ENCODE data around the gene SLC39A1.

The SLC39A1 gene

DNA sequence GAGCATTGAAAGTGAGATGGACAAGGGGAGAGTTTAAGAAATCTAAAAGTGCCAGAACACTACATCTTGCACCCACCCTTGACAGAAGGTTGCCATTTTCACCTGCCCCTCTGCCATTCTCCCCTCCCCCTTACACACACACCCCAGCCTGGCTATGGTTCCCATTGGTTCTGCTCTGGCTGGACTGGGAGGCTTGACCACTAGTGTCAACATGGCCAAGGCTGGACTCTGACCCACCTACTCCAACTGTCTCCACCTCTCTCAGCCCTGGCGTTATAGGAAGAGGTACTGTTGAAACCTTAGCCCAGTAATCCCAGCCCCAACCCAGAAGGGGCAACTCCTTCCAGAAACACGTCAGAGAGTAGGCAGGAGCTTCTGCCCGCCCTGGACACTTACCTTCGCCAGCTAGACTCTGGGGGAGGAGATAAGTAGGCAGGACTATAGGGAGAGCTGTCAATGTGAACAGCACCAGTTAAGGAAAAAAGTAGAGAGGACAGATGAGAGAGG, 9.4 kb downstream of the SLC39A1 start:
- Histone ChIP-seq H3K27me3 (ENCODE audit: insufficient read depth, low read length, poor library complexity) (no peaks in the 10 kb centered on the region), H3K4me3 (ENCODE audit: low read depth in 1 of 2, low read length in 2 of 2) (no peak overlapping the region), H3K79me2 (ENCODE audit: insufficient read depth, low read length) (peaks cover 62% of the 10 kb centered on the region), H3K27ac (ENCODE audit: low read length) (0 out of 2 replicates have a peak overlapping the region, but pooled peaks have one; percentile 19), H3K36me3 (ENCODE audit: insufficient read depth, low read length) (peaks cover 63% of the 10 kb centered on the region), H3K4me1 (ENCODE audit: insufficient read depth, low read length) (peaks cover 29% of the 10 kb centered on the region), H3K9ac (ENCODE audit: low read depth, low read length) (no peak overlapping the region; the same call in 1 of the 2 replicates), H2AFZ (ENCODE audit: low read depth, low read length) (no peak overlapping the region), H3K4me2 (ENCODE audit: insufficient read depth, low read length) (no peak overlapping the region), H3K9me3 (ENCODE audit: insufficient read depth, low read length, severe bottlenecking) (no peaks in the 10 kb centered on the region), H4K20me1 (ENCODE audit: insufficient read depth, low read length) (peaks cover 57% of the 10 kb centered on the region)
- ATAC-seq (ENCODE audit: insufficient read depth, low read depth): no peak
- TF ChIP-seq, protein P1, sequence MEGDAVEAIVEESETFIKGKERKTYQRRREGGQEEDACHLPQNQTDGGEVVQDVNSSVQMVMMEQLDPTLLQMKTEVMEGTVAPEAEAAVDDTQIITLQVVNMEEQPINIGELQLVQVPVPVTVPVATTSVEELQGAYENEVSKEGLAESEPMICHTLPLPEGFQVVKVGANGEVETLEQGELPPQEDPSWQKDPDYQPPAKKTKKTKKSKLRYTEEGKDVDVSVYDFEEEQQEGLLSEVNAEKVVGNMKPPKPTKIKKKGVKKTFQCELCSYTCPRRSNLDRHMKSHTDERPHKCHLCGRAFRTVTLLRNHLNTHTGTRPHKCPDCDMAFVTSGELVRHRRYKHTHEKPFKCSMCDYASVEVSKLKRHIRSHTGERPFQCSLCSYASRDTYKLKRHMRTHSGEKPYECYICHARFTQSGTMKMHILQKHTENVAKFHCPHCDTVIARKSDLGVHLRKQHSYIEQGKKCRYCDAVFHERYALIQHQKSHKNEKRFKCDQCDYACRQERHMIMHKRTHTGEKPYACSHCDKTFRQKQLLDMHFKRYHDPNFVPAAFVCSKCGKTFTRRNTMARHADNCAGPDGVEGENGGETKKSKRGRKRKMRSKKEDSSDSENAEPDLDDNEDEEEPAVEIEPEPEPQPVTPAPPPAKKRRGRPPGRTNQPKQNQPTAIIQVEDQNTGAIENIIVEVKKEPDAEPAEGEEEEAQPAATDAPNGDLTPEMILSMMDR (IDR thresholded peaks at IDR 0.05; ENCODE audit: borderline replicate concordance, extremely low read depth, low read length, poor library complexity, severe bottlenecking): no peak
- TF ChIP-seq EZH2 (IDR thresholded peaks at IDR 0.05; ENCODE audit: borderline replicate concordance, low read depth, low read length, severe bottlenecking): no peak
- DNase-seq: no peak

GRCh38 chr1:153951801-153952200, 11.5 kb downstream of the SLC39A1 start:
- H3K36me3 ChIP-seq (ENCODE audit: insufficient read depth, low read length): peaks cover 77% of the 10 kb centered on the region
- H2AFZ ChIP-seq (ENCODE audit: low read depth, low read length): no peak overlapping the region
- TF ChIP-seq, protein P1 (IDR thresholded peaks at IDR 0.05; ENCODE audit: borderline replicate concordance, extremely low read depth, low read length, poor library complexity, severe bottlenecking): no peak
- no peak for TF ChIP-seq EZH2 (IDR thresholded peaks at IDR 0.05; ENCODE audit: borderline replicate concordance, low read depth, low read length, severe bottlenecking)
- ATAC-seq (ENCODE audit: insufficient read depth, low read depth) (no peak), DNase-seq (no peak)
- no peak overlapping the region for H3K27ac ChIP-seq (ENCODE audit: low read length)
- no peaks in the 10 kb centered on the region for H3K9me3 ChIP-seq (ENCODE audit: insufficient read depth, low read length, severe bottlenecking)
- H3K9ac ChIP-seq (ENCODE audit: low read depth, low read length): no peak overlapping the region
- no peak overlapping the region for H3K4me2 ChIP-seq (ENCODE audit: insufficient read depth, low read length)
- no peak overlapping the region for H3K4me3 ChIP-seq (ENCODE audit: low read depth in 1 of 2, low read length in 2 of 2)
- H4K20me1 ChIP-seq (ENCODE audit: insufficient read depth, low read length): peaks cover 42% of the 10 kb centered on the region
- peaks cover 45% of the 10 kb centered on the region for H3K79me2 ChIP-seq (ENCODE audit: insufficient read depth, low read length)
- H3K4me1 ChIP-seq (ENCODE audit: insufficient read depth, low read length): peaks cover 19% of the 10 kb centered on the region
- H3K27me3 ChIP-seq (ENCODE audit: insufficient read depth, low read length, poor library complexity): no peaks in the 10 kb centered on the region

GRCh38 chr1:153951183-153951582, 12.2 kb downstream of the SLC39A1 start:
- H3K4me2 ChIP-seq (ENCODE audit: insufficient read depth, low read length): no peak overlapping the region
- no peak for ATAC-seq (ENCODE audit: insufficient read depth, low read depth)
- no peak for TF ChIP-seq EZH2 (IDR thresholded peaks at IDR 0.05; ENCODE audit: borderline replicate concordance, low read depth, low read length, severe bottlenecking)
- TF ChIP-seq, protein P1 (IDR thresholded peaks at IDR 0.05; ENCODE audit: borderline replicate concordance, extremely low read depth, low read length, poor library complexity, severe bottlenecking): no peak
- H3K79me2 ChIP-seq (ENCODE audit: insufficient read depth, low read length): peaks cover 41% of the 10 kb centered on the region
- no peak overlapping the region for H3K4me3 ChIP-seq (ENCODE audit: low read depth in 1 of 2, low read length in 2 of 2)
- H2AFZ ChIP-seq (ENCODE audit: low read depth, low read length): no peak overlapping the region
- H3K4me1 ChIP-seq (ENCODE audit: insufficient read depth, low read length): peaks cover 16% of the 10 kb centered on the region
- H3K9ac ChIP-seq (ENCODE audit: low read depth, low read length): no peak overlapping the region
- no peak overlapping the region for H3K27ac ChIP-seq (ENCODE audit: low read length)
- DNase-seq: no peak
- H3K9me3 ChIP-seq (ENCODE audit: insufficient read depth, low read length, severe bottlenecking): no peaks in the 10 kb centered on the region
- peaks cover 36% of the 10 kb centered on the region for H4K20me1 ChIP-seq (ENCODE audit: insufficient read depth, low read length)
- H3K27me3 ChIP-seq (ENCODE audit: insufficient read depth, low read length, poor library complexity): no peaks in the 10 kb centered on the region
- H3K36me3 ChIP-seq (ENCODE audit: insufficient read depth, low read length): peaks cover 77% of the 10 kb centered on the region
